Activated CD8-positive, alpha-beta memory T cell treated with anti-CD3 and anti-CD28 coated beads, Interleukin-2, amount 50 U/mL, for 48 hours (primary cell): ENCODE measurements around the gene AQP6.

Source experiments
- DNase-seq: peaks from one replicate; pipeline ENCODE4 v3.0.0-alpha.2; 2020

AQP6 gene

DNA sequence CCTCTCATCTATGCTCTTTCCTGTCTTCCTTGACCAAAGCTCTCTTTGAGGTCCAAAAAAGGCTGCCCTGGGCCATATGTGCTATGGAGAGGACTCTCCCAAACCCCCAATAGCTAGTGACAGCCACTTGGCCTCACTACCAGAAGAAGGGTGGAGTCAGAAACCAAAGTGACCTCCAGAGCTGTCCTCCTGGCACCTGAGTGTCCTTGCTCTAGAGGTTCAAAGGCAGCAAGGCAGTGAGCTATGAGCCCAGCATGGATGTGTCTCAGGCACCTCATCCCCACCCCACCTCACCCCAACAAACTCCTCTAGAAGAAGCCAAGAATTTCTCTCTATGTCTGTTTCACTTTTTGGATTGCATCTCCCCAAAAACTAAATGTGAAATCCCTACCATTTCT lies 15.2 kb upstream of the AQP6 start:
- no peak for DNase-seq

DNA sequence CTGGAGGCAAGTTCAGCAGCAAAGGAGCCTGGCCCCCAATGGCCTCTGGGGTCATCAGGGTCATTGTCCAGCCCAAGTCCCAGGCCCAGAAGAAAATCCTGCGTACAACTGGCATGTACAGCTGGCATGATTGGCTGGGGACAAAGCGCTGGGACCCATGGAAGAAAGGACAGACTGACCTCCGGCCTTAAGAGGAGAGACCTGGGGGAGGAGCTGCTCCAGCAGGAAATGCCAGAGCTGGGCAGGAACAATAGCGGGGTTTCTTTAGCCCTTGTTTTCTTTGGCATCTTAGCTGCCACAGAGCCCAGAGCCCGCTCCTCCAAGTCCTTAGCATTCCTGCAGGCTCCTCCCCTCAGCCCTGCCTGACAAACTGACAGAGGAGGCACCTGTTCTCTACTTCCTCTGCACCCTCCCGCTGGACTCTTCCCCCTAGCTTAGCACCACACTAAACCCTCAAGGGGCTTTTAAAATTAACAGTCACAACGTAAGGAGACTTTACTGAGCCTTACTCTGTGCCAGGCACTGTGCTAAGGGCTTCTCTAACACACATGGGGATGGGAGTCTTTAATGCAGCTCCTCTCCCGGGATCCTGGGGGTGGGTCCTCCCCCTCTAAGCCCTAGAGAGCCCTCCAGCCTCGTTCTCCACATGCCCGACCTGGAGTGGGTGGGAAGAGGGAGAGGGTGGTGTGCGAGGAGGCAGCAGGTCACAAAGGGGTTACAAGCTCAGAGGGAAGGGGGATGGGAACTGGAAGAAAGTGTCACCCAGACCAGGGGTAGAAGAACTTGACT lies 12.9 kb upstream of the AQP6 start:
- DNase-seq, result no peak

DNA sequence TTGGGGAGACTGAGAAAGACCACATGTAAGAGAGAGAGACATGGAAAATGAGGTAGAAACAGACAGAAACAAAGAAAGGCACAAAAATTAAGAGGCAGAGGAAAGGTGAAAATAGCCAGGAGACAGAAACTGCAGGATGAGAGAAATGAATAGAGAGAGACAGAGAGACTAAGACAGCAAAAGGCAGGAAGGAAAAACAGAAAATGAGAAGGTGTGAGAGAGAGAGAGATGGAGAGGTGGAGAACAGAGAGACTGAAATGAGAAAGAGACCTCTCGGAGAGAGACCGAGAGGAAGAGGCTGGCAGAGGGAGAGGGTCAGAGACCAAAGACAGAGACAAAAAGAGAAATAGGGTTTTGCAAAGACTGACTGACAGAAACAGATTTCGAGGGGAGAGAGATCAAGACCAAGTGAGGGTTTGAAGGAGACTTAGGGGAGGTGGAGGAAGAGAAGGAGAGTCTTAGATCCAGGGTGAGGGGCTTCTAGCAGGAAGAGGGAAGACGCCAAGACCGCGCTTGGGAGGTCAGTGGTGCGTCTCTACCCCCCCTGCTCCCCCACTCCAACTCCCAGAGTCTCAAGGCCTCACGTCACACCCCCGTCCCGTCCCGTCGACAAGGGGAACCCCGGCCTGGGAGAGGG lies 12.2 kb upstream of the AQP6 start:
- no peak for DNase-seq

DNA sequence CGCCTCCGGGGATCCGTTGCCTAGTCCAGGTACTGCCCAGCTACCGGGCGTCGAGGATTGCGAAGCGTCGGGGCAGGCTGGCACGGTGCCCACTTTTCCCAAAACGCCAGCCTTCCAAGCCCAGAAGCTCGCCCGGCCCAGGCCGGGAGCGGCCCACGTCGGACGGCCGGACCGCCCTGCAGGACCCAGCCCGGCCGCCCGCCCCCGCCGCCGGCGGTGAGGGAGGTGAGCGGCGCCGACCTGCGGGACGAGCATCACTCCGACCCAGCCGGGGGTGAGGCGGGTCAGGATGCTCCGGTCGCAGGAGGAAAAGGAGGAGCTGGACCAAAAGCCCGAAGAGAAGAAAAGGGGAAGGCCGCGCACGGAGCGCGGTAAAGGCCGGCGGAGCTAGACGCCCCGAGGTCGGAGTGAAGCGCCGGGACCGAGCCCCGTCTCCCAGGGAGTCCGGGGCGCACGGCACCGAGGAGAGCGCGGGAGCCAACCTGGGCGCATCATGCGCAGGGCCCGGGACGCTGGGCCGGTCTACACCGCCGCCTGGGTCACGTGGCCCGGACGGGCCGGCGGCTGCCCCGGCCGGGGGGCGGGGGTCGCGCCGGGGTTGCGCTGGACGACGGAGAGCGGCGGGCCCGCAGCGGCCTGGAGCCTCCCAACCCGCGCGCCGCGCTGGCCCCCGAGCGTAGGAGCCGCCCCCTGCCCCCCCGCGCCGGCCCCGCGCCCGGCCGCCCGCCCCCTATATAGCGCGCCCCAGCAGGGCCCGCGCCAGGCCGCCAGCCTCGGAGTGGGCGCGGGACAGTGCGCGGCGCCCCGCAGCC lies 11.4 kb upstream of the AQP6 start, which contains the start of gene AQP5:
Gene AQP5, plus strand, starts transcription at position 762 of the 812 bp plus-strand sequence. CDS start 146 bp downstream, outside the sequence.
- DNase-seq, result no peak

- no peak for DNase-seq
These were observed 10.6 kb upstream of the AQP6 start for GRCh38 chr12:49961993-49962764.

DNA sequence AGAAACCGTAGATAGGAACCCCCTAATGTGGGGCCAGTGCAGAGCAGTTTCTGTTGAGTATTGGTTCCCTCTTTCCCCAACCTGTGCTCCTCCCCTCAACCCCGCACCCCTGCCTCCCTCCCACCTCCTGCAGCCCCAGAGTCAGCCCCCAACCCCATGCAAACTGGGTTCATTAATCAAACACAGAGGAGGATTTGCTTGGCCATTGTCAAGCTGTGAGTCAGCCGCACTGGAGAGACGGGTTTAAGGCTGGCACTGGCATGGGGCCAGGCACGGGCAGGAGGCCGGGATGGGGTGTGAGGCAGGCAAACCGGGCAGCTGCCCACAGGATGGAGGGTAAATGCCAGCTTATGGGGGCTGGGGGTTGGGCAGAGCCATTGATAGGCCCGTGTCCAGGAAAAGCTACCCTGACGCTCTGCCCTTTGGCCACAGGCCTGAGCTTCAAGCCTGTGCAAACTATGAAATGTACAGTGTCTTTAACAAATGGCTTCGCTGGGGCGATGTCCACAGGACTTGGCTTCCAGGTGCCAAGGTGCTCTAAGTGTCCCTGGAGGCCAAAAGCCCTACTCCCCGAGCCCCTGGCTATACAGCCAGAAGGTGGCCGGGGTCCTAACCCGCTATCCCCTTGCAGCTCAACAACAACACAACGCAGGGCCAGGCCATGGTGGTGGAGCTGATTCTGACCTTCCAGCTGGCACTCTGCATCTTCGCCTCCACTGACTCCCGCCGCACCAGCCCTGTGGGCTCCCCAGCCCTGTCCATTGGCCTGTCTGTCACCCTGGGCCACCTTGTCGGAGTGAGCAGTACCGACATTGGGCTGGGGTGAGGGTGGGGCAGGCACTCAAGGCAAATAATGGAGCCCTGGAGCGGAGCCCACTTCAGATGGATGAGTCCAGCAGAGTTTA lies 9.6 kb upstream of the AQP6 start:
- no peak for DNase-seq

DNA sequence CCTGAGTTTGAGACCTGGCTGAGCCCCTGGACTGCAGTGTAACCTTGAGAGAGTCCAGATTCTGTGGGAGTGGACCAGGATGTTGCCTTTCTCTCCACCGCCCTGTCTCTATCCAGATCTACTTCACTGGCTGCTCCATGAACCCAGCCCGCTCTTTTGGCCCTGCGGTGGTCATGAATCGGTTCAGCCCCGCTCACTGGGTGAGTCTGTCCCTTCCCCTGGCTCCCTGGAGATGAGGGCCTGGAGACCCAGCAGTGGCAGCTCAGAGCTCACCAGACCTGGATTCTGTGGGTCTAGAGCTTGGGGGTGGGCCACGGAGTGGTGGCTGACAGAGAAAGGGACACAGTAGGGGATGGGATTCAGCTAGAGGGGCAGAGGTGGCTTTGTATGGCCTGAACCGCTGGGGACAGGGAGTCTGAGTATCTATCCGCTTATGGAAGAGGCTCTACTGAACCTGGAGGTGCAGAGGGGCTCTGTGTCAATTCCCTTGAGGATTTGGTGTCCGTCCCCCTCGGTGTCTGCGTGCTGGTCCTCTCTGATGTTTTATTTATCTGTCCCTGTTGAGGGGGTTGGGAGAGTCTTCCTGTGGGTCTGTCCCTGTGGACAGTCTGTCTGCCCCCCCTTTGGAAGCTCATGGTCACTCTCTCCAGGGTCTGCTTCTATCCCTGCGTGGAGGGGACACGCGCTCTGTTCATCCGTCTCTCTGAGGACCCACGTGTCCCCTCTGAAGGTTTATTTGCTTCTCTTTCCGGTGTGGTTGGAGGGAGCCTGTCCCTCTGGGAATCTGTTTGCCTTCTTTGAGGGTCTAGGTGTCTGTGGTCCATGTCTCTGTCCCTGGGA lies 8.6 kb upstream of the AQP6 start:
- no peak for DNase-seq

GRCh38 chr12:49964849-49965624 lies 7.7 kb upstream of the AQP6 start:
- DNase-seq, result no peak

- no peak for DNase-seq
These were observed 6.9 kb upstream of the AQP6 start for GRCh38 chr12:49965836-49966235.

- DNase-seq, result no peak
These were observed 6.2 kb upstream of the AQP6 start for GRCh38 chr12:49966511-49967041.

- DNase-seq, result peak; percentile 100
These were observed 5.5 kb upstream of the AQP6 start for GRCh38 chr12:49967042-49967776.

DNA sequence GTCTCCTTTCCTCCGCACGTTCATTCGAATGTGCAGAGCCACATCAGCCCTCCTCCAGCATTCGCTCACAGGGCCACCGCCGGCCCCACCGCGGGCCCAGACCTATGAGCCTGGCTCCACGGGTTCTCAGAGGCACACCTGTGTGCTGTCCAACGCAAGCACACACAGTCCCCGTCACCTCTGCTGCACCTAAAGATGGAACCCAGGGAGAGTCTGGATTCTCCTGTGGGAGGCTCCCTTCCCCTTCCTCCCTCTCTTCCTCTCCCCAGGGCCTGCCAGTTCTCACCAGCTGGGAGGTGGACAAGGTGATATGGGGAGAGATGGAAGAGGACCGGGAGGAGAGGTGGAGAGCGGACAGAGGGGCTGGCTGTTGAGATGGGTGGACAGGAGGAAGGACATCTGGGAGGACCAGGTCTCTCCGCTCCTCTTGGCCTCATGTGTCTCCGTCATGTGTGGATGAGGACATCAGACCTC lies 4.9 kb upstream of the AQP6 start:
- no peak for DNase-seq

- no peak for DNase-seq
These were observed 4.3 kb upstream of the AQP6 start for GRCh38 chr12:49968471-49968870.

DNA sequence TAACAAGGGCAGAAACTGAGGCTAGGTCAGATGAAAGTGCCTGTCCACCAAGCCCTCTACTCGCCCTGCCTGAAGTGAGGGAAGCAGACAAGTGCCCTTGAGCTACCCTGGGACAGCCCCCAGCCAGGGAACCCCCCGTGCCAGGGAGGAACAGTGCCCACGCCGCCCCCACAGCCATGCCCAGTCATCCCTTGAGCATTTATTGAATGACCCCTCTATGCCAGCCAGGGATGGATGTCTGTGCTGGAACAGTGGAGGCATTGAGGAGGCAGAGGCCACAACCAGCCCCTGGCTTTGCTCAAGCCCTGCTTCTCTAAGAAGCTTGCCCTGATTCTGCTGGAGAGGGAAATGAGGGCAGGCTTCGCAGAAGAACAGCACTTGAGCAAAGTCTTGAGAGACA lies 3.7 kb upstream of the AQP6 start:
- no peak for DNase-seq

DNA sequence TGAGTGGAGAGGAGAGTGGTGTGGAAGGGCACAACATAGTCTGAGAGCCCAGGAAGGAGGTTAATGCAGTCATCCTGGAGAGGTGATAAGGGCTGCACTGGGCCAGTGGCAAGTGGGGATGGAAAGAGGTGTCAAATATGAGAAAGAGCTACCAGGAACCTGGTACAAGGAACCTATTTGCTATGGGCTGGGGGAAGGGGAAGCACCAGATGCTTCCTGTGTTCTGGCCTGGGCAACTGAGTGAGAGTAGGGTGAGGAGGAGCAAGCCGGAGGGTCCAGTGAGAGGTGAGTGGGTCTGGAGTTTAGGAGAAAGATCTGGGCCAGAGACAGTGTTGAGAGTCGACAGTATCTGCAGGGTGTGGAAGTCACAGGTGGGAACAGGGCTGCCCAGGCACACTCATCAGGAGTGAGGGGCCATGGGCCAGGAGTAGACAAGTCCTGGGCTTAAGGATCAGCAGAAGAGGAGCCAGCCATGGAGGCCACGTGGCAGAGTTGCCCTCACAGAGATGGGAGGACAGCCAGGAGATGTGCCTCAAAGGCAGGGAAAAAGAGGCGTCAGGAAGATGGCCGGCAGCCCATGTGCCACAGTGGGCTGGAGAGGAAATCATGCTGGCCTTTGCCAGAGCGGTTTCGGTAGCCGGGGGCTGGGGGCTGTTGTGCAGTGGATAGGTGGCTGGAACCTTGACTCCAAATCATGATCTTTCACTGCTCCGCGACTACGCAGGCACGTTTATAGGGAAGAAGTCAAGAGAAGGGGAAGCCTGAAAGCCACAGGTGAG lies 2.9 kb upstream of the AQP6 start:
- no peak for DNase-seq

DNA sequence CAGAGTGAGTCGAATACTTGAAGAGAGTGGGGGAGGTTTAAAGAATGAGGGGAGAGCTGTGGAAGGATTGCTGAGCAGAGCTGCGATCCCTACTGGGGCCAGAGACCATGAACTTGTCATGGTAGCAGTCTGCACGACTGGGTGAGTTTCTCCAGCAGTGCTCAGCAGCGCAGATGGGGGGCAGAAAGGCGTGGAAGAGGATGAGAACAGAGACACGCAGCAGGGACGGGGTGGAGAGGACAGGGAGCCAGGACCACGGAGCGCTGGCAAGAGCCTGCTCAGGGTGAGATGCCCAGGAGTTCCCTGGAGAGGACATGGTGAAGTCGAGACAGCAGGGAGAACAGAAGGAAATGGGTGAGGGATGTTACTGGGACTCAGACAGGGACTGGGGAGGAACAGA lies 2.1 kb upstream of the AQP6 start:
- DNase-seq, result no peak

DNA sequence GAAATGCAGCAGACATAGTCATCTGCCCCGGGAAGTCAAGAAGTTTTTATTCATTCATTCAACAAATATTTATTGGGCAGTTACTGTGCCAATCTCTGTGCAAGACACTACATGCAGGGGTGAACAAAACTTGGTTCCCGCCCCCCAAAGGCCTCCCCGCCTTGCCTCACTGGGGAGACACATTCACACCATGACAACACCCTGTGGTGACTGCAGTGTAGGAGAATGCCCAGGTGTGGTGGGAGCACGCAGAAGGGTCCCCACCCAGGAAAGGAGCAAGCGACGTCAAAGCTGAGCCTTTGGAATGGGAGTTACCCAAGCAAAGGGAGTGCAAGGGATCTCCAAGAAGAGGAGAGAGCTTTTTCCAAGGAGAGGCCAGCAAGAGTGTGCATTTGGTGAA lies 1.6 kb upstream of the AQP6 start:
- no peak for DNase-seq

- DNase-seq, result no peak
These were observed 618 bp upstream of the AQP6 start for GRCh38 chr12:49972129-49972528.
